Upper lobe of left lung (tissue), 4 donors: ENCODE measurements around the gene PARL.

Experiments
- CTCF ChIP-seq, 6 experiments: fragments of 450-650 bp in 4 of 6; fragments of 200-600 bp in 2 of 6; sonication (generic) in 2 of 6; IDR thresholded peaks; one replicate each; pipeline ENCODE4 v1.5.1; 2016 to 2019; ENCODE audit warnings: antibody characterized with exemption in 6 of 6
- EP300 ChIP-seq, 4 donors: sonication (generic); formaldehyde crosslinking; IDR thresholded peaks; one replicate each; pipeline ENCODE4 v1.5.1; 2017; ENCODE audit warnings: antibody characterized with exemption in 4 of 4, control low read depth in 2 of 4
- POLR2A ChIP-seq, 4 donors: fragments of 450-650 bp; IDR thresholded peaks; one replicate each; pipeline ENCODE4 v1.5.1; 2016 to 2017; ENCODE audit warnings: antibody characterized with exemption in 4 of 4, mild to moderate bottlenecking in 2 of 4
- POLR2AphosphoS5 ChIP-seq, 2 donors: sonication (generic); formaldehyde crosslinking; IDR thresholded peaks; one replicate each; pipeline ENCODE4 v1.5.1; 2017; ENCODE audit warnings: antibody characterized with exemption in 2 of 2

DNA sequence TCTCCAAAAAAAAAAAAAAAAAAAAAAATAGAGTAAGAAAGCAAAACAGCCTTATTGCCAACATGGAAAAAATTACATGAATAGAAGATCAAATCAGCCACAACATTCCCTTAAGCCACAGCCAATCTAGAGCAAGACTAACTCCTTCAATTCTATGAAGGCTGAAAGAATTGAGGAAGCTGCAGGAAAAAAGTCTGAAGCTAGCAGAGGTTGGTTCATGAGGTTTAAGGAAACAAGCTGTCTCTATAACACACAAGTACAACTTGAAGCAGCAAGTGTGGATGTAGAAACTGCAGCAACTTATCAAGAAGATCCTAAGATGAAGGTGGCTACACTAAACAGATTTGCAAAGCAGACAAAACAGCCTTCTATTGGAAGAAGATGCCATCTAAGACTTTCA is 9.3 kb downstream of the PARL start:
- TF ChIP-seq CTCF (IDR thresholded peaks at IDR 0.05) (no peak), POLR2AphosphoS5 (IDR thresholded peaks at IDR 0.05) (no peak), POLR2A (IDR thresholded peaks at IDR 0.05) (no peak), EP300 (IDR thresholded peaks at IDR 0.05) (no peak)
